Astrocyte of the cerebellum (primary cell): Measurements from ENCODE around the gene VASH1.

Experiments
- DNase-seq: peaks from one replicate; pipeline ENCODE4 v3.0.0-alpha.2; 2011; ENCODE audit warnings: low read depth
- H3K4me3 ChIP-seq: 2 replicates; pipeline ENCODE4 v1.5.1; 2011; ENCODE audit warnings: mild to moderate bottlenecking, low read depth, low read length, moderate library complexity
- in situ Hi-C: cut with HindIII; loops from 2 replicates; pipeline ENCODE4 v1.10.0; 2017; ENCODE audit warnings: low sequenced_read_pairs
- TF ChIP-seq, protein P1 (sequence below): IDR thresholded peaks from 2 replicates; pipeline ENCODE4 v1.5.1; 2012; ENCODE audit warnings: low read length, low read depth, moderate library complexity, mild to moderate bottlenecking; ENCODE audit errors: missing control alignments

VASH1 gene

DNA sequence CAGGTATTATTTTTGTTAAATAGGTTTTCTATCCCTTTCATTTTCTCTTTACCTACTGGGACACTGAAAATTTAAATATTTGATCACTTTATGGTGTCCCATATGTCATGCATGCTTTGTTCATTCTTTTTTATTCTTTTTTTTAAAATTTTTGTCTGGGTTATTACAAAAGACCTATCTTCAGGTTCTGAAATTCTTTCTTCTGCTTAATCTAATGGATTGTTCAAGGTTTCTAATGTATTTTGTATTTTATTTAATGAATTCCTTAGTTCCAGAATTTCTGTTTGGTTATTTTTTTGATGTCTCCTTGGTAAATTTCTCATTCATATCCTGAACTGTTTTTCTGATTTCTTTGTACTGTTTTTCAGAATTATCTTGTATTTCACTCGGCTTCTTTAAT lies 20.2 kb upstream of the VASH1 start:
- DNase-seq = no peak
- TF ChIP-seq, protein P1, sequence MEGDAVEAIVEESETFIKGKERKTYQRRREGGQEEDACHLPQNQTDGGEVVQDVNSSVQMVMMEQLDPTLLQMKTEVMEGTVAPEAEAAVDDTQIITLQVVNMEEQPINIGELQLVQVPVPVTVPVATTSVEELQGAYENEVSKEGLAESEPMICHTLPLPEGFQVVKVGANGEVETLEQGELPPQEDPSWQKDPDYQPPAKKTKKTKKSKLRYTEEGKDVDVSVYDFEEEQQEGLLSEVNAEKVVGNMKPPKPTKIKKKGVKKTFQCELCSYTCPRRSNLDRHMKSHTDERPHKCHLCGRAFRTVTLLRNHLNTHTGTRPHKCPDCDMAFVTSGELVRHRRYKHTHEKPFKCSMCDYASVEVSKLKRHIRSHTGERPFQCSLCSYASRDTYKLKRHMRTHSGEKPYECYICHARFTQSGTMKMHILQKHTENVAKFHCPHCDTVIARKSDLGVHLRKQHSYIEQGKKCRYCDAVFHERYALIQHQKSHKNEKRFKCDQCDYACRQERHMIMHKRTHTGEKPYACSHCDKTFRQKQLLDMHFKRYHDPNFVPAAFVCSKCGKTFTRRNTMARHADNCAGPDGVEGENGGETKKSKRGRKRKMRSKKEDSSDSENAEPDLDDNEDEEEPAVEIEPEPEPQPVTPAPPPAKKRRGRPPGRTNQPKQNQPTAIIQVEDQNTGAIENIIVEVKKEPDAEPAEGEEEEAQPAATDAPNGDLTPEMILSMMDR = no peak
- in situ Hi-C loops = no loop called here
- no peak overlapping the region for H3K4me3 ChIP-seq

DNA sequence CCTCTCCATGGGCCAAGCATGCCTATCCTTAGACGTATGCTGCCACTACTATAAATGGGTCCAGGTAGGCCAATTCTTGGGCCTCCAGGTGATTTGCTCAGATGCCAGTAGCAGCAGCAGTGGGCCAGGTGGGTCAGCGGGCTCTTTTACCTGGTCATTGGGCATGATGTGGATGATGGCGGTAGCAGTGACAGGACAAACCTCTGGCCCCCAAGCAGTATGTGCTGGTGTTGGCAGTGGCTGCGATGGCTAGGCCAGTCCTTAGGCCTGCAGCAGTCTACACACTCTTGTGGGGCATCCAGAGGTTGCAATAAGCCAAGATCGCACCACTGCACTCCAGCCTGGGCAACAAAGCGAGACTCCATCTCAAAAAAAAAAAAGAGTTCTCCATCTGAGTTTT lies 19.1 kb upstream of the VASH1 start:
- TF ChIP-seq, protein P1 = no peak
- H3K4me3 ChIP-seq = no peak overlapping the region
- in situ Hi-C loops = no loop called here
- no peak for DNase-seq

DNA sequence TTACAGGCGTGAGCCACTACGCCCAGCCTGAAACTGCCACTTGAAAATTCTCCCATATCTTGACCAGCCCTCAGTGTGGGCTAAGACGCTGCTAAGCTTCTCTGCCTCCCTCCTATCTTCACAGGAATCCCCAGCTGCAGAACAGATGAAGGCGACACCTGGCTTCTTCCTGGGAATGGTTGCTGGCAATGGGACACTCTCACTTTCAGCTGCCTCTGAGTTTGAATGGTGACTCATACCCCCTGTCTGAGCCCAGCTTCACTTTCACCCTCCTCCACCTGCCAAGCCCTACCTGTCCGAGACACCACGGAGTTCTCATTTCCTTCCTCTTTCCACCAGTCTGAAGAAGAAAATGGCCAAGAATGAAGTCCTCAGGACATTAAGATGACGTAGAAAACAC lies 18.3 kb upstream of the VASH1 start:
- TF ChIP-seq, protein P1 = no peak
- in situ Hi-C loops = no loop called here
- H3K4me3 ChIP-seq = no peak overlapping the region
- no peak for DNase-seq

DNA sequence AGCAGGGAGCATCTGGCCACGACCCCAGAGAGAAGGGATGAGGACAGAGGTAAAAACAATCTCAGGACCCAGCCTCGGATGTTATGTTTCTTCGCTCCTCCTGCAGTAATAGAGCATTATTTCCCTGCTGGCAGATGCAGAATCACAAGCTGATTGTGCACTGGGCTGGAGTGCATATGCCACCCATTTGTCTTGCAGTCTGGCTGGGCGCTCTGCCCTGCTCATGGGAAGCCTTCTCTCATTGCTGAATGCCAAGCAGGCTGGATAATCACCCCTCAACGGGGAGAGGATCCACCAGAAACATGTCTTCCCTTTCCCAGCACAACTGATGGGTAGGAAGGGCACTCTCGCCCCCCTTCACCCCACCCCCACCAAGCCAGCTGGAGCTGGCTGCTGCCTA lies 8.5 kb upstream of the VASH1 start:
- TF ChIP-seq, protein P1 = no peak
- no peak overlapping the region for H3K4me3 ChIP-seq
- in situ Hi-C loops = no loop called here
- no peak for DNase-seq

DNA sequence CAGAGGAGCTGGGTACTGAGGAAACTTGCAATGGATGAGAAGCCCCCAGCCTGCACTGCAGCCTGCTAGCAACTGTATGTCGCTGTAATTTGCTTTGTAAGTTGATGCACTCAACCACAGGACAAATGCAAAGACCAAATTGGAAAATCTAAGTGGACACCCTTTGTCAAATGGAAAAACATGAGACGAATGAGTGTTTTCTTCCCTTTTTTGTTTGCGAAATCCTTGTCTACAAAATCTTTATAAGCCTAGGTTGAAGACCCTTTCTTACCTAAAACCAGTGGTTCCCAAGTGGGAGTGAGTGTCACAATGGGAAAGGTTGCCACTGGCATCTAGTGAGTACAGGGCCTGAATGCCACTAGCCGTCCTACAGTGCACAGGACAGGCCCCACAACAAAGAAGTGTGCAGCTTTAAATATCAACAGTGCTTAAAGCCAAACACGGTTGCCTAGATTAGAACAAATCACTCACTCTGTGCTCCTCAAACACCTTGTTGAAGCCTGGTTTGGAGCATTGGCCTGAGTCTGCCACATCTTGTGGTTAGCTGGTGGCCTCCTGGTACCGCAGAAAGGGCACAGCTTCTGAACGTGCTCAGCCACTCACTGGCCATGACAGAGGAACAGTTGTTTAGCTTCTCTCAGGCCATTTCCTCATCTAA lies 7.6 kb upstream of the VASH1 start:
- TF ChIP-seq, protein P1 = no peak
- DNase-seq = no peak
- no peak overlapping the region for H3K4me3 ChIP-seq
- in situ Hi-C loops = no loop called here

DNA sequence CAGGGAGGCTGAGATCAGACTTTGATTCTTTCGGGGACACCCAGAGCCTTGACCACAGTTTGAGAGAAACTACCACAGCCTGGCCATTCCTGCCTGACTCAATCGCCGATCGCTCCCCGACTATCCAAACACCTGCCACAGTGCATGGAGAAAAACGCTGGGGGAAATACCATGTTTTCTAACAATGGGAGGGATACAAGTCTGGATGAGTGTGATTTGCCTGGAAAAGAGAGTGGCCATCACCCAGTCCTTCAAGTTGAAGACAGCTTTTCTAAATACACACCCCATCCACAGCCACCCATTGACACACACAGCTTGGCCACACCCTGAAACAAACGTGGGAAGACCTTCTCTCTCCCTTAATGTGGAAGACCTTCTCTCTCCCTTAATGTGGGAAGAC lies 6.7 kb upstream of the VASH1 start:
- in situ Hi-C loops = no loop called here
- no peak for DNase-seq
- TF ChIP-seq, protein P1 = no peak
- H3K4me3 ChIP-seq = no peak overlapping the region
